GM21515 (cell line): ENCODE data around the gene PLCB4.

ENCODE experiments used
- ATAC-seq: cut with Tn5 transposase; IDR thresholded peaks from one replicate; pipeline ENCODE4 v1.9.1; 2021; ENCODE audit not compliant: unreplicated experiment

The PLCB4 gene

DNA sequence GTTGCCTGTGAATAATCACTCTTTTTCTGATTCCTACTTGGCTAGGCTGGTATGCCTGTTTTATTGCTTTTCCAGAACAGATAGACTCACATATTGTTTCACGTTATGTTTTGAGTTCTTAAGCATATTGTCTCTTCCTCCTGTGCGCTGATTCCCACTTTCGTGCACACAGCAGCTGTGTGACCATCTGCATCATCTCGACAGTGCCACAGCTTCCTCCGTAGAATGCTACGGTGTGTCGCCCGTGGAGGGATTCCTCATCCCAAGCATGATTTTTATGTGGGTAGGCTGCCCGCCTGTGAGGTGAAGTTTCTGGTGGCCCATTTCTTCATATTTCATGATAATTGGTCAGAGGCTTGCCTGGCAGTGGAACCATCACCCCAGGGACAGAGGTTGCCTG is 31.8 kb downstream of the PLCB4 start:
- ATAC-seq, result no peak

DNA sequence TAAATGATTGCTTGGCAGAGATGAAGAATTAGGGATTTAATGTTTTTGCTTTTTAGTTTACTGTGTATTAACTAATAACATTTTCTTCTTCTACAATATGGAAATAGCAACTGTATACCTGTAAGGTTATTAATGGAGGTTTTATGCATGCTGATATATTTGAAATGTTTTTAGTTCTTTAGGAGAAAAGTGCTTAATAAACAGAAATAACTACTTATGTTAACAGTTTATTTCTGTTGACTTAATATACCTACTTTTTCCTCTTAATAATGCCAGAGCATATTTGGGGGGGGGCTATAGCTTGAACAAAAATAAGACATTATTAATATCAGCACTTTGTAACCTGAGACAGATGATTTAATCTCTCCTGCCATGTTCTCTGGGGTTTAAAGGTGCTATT is 33.6 kb downstream of the PLCB4 start:
- no peak for ATAC-seq

DNA sequence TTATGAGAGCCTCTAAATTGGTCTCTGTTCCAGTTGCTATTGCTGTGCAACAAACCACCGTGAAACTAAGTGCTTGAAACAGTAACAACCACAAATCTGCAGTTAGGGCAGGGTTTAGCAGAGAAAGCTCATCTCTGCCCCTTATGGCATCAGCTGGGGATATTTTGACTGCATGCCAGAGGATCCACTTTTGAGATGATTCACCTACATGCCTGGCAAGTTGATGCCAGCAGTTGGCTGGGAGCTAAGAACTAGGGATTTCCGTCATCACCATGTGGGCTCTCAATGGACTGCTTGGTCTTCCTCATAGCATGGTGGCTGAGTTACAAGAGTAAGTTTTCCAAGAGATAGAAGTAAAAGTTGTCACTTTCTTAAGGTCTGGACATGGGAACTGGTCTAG is 35.1 kb downstream of the PLCB4 start:
- ATAC-seq, result no peak

DNA sequence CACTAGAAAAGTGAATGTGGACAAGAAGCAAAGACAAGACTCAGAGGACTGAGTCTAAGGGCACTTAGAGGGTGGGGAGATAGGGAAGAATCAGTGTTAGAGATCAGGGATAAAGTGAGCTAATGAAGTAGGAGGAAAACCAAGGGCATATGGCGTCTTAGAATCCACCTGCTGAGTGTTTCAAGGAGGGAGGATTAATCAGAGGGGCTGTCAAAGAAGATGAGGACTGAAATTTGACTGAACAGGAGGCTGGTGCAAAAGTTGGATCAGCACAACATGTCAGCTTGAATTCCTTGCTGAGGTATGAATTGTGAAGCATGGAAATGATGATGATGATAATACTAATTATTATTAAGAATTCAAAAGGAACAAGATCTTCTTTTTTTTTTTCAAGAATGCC is 39.4 kb downstream of the PLCB4 start:
- no peak for ATAC-seq

DNA sequence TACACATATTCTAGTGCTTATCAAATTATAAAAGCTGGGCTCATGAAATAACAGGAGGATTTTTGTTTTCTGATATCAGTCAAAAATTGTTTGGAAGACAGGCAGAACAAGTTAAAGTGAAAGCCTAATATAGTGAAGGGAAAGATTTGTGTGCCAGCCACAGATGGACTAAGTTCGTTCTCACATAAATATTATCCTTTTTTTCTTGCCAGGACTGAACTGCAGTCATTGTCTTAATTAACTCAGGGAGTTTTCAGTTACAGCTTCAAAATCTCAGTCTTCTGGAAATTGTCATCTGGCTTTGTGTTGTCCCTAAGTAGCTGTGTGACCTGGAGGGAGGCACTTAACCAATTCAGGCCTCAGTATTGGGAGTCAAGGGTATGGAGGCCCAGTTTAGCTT is 40.7 kb downstream of the PLCB4 start:
- no peak for ATAC-seq

DNA sequence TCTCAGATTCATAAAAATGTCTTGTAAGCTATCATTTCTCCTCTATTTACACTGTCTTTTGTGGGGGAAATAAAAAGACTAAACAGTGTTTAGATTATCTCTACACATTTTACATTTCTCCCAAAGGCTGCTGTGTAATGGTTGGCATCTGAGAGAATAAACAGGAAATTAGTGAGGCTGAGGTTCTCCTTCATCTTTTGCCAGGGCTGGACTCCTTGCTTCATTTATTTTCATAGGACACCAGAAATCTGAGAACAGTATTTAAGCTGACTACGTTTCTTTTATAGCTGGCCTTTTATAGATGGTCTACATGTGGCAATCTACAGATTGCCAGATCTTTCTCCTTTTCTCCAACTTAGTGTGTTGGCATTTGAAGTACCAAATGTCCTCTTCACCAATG is 41.5 kb downstream of the PLCB4 start:
- ATAC-seq, result no peak

DNA sequence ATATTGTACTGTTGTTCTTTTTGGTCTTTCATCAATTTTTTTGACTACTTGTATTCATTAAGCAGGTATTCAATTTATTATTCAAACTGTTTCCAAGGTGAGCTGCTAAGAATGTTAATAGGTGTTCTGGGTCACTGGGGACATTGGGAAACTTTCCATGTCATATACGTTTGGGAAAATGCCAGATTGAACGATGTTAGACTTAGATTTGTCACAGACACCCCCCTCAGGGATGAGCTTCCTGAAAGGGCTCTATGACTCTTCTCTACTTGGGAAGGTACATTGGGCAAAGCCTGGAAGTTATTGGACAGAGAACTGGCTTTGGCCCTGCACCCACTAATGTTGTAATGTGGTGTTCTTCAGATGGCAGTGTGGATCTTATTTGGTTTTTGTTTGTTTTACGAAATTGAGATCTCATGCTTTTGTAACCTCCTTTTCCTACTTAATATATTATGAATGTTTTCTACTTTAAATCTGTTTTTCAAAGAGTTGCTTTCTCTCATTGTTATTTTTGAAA is 42.1 kb downstream of the PLCB4 start:
- ATAC-seq, result no peak

DNA sequence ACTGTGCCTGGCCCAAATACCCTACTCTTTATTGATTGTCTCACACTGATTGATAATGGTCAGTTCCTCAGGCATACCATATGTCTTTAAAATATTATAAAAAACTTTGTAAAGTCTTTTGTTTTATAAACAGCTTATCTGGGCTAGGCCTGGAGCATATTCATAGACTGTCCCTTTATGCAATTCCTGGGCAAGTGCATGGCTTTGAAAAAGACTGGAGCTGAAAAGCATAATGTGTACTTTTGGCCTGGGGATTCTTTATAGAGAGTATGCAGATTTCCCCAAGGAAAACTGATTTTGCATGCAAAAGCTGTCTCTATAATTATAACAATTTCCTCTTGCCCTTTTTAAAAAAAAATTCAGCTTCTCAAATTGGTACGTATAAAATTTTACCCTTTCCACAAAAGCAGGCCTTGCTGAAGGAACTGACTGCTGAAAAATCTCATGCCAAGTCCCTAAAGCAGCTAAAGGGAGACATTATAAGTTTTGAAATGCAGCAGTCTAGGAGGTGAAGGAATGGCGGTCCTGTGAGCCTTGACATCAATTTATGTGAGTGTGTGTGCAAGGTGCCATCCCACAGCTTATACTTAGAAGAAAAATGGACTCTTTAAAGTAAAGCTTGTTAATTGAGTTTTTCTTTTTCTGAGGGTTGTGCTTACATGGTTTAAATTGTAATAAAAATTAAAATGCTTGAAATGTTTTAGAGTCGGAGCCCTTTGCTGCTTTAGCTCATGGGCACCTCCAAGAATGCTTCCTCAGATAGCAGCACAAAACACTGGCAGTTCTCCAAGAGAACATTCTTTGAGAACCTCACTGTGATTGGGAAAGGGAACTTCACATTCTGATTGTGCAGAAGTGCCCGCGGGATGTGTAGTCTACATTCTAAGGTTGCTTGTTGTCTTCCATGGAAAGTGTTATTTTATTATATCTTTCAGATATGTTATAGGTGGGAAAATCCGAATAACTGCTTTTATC is 43.9 kb downstream of the PLCB4 start:
- no peak for ATAC-seq

DNA sequence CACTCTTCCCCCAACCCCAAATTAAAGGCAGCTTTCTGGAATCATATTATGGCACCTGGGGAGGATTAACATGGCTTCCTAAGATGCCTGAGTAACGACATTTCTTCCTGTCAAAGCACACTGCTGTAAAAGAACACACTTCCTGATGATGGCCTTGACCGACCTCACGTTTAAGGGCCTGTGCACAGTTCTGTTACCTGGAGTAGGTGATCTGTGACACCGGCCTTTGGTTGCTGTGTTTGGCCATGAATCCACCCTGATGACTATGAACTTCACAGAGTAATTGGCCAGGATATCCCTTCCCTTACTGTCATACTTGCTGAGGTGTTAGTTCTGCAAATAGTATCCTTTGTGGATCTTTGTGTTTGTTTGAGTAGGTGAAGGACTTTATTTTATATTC is 45.8 kb downstream of the PLCB4 start:
- no peak for ATAC-seq

DNA sequence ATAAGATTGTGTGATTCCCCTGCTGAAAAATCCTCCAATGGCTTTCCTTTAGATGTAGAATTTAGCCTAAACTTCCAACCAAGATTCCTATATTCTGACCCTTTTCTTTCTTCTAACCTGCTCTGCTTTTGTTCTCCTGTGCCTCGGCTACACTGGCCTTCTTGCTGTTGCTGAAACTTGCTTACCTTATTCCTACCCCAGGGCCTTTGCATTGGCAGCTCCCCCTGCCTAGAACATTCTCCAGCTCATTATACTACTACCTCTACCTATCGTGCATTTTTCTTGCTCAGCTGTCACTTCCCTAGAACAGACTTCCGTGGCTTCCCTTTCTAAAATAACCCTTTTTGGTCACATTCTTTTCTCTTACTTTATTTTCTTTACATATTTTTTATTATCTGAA is 48.7 kb downstream of the PLCB4 start:
- no peak for ATAC-seq

DNA sequence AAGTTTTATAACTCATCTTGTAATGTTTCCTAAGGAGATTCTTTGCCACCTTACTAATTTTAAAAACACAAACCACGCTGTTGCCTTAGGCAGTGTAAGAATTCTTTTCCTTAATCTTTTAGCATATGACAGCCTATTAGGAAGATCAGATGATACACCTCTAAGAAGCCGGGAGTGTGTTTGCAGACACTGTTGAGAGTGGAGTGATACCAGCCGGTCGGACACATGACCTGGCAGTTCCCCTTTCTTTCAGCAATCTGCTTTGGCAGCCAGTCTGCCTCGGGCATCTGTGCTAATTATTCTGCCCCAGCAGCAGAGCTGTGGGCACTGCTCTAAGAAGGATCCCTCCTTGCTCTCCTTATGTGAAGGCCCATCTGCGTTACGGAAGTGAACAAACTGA is 50.9 kb downstream of the PLCB4 start:
- ATAC-seq, result no peak

DNA sequence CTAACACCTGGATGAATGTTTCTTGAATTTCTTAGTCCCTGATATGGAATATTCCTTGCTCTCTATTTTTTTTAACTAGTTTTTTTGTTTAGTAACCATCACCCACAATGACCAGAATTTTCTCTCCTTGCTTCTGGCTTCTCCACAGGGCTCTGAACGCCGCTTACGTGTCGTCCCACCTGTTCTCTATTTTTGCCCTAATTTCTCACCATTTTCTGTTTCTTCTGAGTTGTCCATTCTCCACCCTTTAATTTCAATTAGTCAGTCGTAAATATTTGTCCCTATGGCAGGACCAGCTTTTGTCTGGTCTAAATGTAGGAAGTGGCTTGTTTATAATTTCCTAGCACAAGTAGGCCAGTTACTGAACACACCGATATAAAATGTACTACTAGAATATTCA is 52.3 kb downstream of the PLCB4 start:
- ATAC-seq, result no peak

DNA sequence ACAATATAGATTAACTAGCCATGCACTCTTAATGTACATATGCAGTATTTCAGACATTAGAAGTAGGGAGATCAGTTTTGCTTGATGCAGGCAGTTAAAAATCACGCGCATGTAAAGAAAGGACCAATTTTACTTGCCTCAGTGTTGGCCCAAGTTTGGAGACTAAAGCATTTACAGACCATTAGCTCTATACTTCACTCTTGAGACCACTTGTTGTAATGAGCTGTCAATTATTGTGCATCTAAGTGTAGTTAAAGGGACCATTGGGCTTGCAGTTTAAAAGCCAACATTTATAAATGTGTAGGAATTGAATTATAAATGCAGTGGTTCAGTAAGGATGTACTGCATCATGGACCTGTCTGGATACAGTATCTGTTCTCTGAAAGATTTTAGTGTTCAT is 53.7 kb downstream of the PLCB4 start:
- ATAC-seq, result no peak

DNA sequence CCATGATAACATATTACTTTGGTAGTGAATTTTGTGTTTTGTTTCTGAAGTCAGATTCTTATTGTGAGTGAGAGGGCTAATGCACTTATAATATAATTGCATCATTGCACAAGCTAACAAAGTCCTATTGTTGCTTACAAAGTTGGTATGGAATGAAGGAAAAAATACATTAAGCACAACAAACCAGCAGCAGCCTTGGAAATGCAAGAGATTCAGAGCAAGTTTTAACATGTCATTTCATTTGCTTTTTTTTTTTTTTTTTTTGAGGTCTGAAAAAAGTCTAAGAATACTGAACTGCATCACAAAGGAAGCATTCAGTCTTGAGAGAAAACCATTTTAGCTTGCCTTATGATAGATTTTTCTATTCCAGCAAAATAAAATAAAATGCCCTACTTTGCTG is 57.6 kb downstream of the PLCB4 start:
- ATAC-seq, result no peak

DNA sequence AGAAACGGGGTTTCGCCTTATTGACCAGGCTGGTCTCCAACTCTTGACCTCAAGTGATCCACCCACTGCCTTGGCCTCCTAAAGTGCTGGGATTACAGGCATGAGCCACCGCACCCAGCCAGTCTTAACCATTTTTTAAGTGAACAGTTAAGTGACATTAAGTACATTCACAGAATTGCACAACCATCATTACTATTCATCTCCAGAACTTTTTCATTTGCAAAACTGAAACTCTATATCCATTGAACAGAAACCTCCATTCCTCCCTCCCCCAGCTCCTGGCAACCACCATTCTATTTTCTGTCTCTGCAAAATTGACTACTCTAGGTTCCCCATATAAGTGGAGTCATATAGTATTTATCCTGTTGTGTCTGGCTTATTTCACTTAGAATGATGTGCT is 59.7 kb downstream of the PLCB4 start:
- no peak for ATAC-seq

DNA sequence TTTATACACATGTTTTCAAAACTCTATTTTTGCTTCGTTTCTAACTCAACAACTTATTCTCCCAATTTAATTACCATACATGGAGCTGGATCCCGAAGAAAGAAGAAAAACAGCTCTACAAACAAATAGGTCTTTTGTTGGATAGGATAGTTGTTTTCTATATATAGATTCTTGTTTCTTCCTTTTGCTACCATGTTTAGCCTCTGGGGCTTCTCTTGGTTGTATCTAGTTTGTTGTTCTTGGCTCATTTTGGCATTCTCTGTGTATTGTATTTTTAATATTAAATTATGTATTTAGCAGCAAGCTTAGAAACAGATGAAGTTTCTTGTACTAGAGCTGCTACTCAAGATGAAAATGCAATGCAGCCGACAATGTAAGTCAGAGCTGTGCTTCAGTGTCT is 60.9 kb downstream of the PLCB4 start:
- no peak for ATAC-seq

DNA sequence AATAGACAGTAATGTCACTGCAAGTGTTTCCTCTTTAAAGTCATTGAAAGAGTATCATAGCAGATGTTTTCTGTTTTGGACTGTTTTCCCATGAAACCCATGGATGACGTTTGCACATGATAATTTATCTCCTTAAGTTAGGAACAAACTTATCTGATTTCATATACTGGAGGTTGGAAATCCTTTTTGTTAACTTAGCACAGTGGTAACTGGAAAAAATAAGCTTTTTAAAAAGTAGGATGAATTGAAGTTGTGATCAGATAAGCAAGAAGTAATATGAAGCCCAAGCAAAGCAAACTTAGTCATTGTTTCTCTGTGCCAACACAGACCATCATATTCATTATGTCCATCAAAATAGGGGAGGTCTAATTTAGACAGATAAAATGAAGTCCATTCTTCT is 61.6 kb downstream of the PLCB4 start:
- no peak for ATAC-seq

DNA sequence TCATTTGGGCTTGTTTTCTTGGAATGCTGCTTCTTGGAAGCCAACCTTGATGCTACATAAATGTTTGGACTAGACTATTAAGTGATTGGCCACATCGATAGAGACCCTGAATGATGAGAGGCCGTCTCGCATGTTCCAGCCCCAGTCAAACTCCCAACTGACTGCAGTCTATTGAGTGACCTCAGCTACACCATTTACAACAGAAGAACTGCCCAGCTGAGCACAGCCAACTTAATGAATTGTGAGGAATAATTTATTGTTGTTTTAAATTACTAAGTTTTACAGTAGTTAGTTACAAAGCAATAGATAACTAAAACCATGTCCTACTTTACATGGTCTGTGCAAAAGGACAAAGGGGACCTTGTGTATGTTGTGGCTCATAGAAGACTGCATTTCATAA is 63.0 kb downstream of the PLCB4 start:
- ATAC-seq, result no peak

DNA sequence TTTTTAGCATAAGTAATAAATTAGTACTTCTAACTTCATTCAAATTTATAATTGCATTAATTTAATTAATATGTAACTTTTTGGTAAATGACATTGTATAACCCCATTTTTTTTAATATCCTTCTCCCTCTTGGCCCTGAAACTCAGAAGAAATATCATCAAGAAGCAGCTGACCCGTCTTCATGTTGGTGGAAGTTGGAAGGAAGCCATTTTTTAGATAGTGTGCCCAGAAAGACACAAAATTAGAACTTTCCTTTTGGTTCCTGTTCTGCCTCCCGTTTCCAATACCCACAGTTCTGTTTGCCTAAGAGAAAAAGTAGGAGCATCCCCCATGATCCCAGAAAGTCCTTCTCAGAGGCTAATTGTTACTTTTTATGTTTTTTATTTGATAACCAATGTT is 65.5 kb downstream of the PLCB4 start:
- ATAC-seq, result no peak

DNA sequence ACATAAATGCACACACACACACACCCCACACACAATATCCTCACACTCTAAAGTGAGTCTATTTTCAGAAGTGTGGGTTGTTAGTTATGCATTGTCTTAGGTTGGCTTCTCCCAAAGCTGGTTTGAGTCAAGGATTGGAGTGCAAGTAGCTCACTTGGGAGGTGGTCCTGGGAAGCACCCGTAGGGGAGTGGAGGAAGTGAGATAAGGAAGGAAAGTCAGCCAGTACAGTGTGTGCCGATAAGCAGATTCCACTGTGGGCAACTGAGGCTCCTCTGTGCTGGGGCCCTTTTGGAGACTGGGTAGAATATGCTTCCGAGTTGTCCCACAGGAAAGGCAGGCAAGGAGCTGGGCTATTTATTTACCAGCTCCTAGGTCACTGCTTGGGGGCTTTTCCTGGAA is 67.2 kb downstream of the PLCB4 start:
- no peak for ATAC-seq

DNA sequence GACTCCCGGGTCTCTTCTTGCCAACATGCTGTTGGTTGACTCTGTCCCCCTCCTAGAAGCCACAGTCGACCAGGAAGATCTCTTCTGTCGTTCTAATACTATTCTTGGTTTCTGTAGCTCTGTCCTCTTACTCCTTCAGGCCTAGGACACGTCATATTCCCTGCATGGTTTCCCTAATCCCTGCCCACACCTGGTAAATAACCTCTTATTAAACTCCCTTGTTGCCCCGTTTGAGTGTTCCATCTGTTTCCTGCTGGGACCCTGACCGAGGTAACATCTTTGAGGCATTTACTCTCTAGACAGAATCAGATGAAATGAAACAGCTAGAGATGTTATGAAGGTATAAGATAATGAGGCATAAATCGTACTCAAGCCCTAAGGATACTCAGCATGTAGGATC is 68.1 kb downstream of the PLCB4 start:
- ATAC-seq, result no peak

DNA sequence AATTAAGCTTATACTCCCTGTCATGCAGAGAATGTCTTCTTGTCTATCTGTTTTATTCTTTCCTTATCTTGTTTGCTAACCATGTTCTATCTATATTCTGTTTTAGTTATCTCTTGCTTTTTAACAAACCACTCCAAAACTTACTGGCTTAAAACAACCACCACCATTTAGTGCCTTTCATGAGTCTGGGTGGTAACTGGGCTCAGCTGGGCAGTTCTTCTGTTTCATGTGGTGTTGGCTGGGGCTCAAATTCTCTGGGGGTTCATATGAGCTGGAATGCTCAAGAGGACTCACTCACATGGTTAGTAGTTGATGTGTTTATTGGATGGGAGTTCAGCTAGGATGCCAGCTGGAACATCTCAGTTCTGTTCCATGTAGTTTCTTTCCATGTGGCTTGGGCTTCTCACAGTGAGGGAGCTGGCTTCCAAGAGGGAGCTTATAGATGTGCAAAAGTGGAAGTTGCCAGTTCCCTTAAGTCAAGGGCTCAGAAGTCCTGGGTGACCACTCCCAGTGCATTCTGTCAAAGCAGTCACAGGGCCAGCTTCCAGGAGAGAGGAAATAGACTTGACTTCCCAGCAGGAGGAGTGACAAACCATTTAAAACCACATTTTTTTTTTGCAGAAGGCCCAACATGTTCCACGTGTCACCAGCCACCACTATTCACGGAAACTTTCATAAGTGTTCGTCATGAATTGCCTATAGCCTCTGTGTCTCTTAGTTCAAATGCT is 70.4 kb downstream of the PLCB4 start:
- ATAC-seq, result no peak
